UCSD-AML1 (cell line): ENCODE measurements around the gene ANXA11.
"Not testable (repeated sequence)": the region's sequence is repeated elsewhere in the genome, so short reads cannot be mapped to it uniquely, and the experiment has no call there.

ENCODE experiments used
- DNase-seq: peaks from one replicate; lab custom pipeline; 2025; ENCODE audit not compliant: unreplicated experiment; lab: John Stamatoyannopoulos, UW

The ANXA11 gene

DNA sequence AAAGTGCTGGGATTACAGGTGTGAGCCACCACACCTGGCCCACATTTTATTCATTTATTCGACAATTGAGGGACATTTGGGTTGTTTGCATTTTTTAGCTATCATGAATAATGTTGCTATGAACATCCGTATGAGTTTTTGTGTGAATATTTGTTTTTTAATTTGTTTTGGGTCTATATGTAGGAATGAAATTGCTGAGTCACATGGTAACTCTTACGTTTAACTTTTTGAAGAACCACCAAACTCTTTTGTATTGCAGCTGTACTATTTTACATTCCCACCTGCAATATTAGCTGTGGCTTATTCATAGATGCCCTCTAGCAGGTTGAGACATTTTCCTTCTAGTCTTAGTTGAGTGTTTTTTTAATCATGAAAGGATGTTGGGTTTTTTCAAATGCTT lies 58.4 kb downstream of the ANXA11 start:
- no peak for DNase-seq

DNA sequence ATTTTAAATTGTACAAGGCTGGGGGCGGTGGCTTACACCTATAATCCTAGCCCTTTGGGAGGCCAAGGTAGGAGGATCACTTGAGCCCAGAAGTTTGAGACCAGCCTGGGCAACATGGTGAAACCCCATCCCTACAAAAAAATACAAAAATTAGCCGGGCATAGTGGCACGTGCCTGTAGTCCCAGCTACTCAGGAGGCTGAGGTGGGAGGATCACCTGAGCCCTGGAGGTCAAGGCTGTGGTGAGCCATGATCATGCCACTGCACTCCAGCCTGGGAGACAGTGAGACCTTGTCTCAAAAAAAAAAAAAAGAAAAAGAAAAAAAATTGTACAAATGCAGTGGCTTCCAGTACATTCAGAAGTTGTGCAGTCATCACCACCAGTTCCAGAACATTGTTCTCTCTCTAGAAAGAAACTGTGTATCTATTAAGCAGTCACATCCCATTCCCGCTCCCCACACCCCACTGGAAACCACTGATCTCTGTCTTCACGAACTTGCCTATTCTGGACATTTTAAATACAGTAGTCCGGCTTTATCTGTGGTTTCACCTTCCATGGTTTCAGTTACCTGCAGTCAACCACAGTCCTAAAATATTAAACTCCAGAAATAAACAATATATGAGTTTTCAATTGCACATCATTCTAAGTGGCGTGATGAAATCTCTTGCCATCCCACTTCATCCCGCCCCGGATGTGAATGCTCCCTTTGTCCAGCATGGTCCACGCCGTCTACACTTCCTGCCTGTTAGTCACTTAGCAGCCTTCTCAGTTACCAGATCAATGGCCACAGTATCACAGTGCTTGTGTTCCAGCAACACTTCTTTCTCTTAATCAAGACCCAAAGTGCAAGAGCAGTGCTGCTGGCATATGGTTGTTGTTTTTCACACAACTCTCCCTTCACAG lies 59.7 kb downstream of the ANXA11 start:
- DNase-seq = peak; percentile 31

DNA sequence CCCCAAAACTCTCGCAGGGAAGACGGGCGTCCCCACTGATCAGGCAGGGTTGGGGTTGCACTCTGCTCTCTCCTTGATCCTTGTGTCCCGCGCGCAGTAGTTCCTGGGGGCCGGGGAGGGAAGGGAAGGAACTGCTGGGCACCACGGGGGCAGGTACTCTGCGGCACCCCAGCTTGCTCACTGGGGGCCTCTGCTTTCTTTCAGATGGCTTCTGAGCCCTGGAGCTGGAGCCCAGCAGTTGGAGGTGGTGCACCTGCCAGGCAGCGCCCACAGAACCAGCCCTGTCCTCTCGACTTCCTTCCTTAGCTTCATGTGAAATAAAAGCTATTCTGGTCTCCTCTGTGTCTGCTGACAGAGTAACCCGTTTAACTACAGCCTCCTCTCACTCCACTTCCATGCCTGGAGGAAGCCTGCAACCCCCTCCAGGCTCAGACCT lies 60.6 kb downstream of the ANXA11 start:
- peak; percentile 42 for DNase-seq

DNA sequence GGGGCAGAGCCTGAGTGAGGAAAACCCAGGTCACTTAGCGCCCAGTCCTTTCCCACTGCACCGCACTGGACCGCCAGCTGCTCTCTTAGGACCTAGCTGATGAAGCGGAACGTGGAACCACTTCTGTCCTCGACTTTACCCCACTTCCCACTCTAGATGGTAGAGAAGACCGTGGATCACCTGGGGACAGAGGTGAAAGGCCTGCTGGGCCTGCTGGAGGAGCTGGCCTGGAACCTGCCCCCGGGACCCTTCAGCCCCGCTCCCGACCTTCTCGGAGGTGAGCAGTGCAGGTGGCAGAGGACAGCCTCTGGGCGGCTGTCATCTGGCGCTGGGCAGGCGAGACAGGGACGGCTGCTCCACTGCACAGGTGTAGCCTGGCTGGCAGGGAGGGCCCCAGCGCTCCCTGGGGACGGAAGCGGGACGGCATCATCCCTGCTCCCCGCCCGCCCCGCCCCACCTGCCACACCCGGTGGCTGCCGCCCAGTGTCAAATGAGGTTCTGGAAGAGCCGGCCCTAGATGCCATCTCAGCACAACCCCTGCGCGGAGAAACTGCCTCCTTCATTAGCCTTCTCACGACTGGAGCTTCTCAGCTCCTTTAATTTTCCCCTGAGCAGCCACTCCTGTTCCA lies 61.2 kb downstream of the ANXA11 start:
- no peak for DNase-seq

DNA sequence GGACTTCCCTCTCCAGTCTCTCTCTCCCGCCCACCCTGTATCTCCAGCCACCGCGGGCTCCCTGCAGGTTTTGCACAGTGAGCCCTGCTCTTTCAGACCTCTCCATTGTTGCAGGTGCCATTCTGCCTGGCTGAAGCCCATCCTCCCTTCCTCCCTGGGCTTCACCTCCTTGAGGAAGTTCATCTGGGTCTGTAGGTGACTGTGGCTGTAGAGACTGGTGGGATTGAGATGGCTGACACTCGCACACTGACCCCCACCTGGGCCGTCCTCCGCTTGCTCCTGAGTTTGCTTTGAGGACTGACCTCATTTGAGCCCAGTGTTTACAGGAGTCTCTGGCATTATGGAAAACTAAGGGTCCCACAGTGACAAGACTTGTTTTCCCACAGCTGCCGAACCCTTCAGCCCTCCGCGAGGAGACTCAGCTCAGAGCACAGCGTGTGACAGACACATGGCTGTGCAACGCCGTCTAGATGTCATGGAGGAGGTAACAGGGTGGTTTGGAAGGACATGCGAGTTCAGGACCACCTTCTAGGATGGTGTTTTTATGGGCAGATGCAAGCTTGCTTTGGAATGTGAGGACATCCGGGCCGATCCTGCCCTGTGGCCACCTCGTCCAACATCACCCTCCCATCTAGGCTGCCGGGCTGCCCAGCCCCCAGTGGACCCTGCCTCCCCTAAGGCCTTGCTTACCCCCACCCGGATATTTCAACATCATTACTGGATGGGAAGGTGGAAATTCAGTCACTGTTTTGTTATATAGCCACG lies 63.5 kb downstream of the ANXA11 start:
- DNase-seq = no peak

DNA sequence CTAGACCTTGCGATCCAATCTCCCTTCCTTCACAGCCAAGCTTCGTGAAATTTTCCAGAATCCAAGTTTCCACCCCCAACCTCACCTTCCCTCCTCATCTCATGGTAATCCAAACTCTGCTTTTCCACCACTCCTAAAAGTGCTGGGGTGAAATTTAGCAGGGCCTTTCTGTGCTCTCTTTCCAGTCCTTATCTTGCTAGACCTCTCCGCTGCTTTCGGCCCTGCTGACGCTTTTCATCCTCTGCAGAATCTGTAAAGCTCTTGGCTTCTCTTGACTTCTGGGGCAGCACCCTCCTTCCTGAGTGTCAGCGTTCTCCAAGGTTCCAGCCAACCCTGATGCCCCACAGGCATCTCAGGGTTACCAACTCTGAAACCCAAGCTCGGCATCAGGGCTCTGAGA lies 65.1 kb downstream of the ANXA11 start:
- DNase-seq = no peak

DNA sequence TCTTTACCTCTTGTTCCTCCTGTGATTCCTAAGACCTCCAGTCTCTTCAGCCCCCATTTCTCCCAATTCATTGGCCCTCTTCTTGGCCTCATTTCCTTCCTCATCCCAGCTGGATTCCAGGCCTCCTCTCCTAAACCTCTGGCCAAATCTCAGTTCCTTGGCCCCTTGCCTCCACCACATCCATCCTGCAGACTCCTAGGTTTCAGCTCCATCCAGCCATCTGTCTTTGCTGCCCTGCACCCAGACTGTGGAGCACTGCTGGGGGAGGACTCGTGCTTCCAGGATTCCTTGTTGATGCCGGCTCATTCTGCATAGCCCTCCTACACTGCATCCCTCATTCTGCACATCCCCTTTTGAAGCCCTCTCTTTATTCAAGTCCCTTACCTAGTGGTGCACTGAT lies 66.1 kb downstream of the ANXA11 start:
- no peak for DNase-seq

DNA sequence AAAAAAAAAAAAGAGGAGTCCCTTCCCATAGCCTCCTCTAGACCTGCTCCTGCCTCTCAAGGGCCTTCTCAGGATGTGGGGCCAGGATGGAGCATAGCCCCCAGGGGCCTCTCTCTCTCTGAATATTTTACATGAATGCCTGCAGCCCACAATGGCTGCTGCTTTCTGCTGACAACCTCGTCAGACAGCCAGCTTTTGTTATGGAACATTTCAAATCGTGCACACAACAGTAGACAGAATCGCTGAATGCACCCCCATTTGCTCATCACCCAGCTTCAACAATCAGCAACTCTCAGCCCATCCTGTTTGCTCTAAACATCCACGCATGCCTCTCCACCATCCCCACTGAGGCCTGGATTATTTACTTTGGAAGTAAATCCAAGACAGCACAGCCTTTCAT lies 67.4 kb downstream of the ANXA11 start:
- DNase-seq = no peak

DNA sequence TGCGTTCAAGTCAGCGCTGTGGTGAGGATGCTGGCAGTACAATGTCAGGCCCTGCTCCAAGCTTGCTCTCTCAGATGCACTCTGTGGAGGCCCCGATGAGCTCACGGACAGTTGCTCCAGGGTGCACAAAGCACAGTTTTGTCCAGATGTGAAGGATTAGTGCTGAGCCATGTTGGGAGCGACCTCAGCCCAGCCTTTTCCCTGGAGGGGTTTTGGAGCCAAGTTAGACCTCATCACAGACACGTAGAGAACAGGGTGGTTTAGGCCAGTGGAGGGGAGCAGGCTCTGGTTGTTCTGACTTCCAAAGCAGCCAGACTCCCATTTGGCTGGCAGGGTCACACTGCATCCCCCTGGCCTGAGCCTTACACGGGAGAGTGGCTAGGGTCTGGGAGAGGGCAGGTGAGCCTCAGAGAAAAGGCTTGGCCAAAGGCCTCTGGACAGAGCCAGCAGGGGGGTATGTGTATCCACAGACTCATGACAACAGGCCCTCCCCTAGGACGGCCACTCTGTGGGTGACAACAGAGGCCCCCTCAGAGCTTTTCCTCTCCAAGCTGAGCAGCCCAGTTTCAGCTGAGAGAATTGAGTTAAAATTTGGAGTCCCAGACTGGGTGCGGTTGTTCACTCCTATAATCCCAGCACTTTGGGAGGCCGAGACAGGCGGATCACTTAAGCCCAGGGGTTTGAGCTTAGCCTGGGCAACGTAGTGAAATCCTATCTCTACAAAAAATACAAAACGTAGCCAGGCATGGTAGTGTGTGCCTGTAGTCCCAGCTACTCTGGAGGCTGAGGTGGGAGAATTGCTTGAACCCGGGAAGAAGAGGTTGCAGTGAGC lies 68.1 kb downstream of the ANXA11 start:
- no peak for DNase-seq

DNA sequence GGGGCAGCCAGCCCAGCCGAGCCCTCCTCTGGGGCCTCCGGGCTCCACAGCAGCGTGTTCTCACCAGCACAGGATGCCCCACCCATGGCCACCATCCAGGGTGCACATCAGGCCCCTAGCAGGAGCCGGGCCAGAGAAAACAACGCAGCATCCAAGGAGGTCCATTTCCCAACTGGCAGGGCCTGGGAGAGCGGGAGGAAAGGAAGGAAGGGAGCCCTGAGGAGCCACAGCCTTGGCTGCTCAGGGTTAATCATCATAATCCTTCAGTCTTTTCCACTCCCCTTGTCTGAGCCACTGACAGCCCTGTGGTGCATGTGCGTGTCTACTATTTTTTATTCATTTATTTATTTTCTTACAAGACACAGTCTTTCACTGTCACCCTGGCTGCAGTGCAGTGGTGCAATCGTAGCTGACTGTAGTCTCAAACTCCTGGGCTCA lies 69.2 kb downstream of the ANXA11 start:
- no peak for DNase-seq

DNA sequence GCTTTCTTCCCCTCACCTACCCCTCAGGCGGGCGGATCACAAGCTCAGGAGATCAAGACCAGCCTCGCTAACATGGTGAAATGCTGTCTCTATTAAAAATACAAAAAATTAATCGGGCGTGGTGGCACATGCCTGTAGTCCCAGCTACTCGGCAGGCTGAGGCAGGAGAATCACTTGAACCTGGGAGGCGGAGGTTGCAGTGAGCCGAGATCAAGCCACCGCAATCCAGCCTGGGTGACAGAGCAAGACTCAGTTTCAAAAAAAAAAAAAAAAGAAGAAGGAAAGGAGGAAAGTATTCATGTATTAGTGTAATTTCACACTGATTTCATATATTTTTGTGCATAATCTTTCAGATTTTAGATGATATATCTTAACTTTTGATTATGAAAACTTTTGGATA lies 71.7 kb downstream of the ANXA11 start:
- DNase-seq = not testable (repeated sequence)

DNA sequence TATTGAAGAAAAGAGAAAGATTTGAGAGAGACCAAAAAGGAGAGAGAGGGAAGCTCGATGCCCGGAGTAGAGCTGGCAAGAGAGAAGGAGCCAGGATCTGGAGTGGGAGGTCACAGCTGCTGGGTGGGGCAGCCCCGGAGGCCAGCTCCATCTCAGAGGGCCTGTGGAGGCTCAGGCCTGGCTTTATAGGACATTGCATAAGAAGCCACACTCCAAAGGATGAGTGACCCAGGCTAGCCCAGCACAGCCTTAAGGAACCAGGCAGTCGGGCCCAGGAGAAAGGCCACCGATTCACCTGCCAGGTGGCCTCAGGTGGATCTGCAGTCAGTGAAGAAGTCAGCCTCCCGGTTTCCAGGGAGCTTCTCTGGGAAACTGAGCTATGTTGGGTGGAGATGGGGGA lies 72.1 kb downstream of the ANXA11 start:
- no peak for DNase-seq

DNA sequence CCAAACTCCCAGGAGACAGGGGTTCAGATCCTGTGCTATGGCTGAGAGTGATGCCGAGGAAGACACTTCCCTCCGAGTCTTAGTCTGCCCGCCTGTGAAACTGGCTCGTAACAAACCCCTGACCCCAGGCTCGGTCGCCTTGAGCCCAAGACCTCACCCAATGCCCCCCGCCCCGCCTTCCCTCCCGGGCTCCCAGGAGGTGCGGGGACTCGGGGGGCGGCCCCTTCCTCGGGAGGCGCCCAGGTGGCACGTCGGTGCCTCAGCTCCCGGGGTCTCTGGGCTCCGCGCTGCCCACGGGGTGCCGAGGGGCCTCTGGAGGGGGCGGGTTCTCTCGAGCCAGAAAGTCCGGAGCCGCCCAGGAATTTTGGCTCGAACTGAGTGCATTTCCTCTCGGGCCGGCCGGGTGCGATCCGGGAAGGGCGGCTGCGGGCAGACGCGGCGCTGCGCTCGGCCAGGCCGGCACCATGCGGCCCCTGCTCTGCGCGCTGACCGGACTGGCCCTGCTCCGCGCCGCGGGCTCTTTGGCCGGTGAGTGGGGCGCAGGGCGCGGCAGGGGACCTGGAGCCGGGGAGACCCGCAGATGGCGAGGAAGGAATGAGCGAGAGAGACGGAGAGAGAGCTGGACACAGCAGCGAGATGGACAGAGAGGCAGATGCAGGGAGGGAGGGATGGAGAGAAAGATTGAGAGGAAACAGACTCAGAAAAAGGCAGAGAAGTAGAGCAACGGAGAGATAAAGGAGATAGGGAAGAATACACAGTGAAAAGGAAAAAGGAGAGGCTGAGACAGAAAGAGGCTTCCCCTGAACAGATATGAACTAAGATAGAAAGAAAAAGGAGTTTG lies 72.8 kb downstream of the ANXA11 start, which contains the start of gene PLAC9:
TSS of gene PLAC9 (plus strand) at position 432 of the 841 bp plus-strand sequence. CDS start at position 465, 33 bp downstream.
- DNase-seq = no peak

DNA sequence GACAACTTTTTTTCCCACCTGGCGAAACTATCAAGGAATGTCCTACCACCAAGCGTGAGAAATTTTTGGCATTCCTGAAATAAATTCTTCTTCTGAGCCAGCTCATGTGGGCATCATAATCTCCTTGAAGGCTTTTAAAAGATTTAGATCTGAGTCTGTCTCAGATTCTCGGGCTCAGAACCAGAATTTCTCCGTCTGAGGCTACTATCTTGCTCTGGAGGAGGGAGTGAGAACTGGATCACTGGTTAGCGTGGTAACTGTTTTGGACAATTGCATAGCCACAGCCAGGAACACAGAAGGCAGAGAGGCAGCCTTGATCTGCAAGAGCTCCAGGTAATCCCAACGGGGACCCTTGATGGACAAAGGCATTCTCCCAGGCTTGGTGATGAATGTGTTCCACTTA lies 73.8 kb downstream of the ANXA11 start:
- DNase-seq = no peak

DNA sequence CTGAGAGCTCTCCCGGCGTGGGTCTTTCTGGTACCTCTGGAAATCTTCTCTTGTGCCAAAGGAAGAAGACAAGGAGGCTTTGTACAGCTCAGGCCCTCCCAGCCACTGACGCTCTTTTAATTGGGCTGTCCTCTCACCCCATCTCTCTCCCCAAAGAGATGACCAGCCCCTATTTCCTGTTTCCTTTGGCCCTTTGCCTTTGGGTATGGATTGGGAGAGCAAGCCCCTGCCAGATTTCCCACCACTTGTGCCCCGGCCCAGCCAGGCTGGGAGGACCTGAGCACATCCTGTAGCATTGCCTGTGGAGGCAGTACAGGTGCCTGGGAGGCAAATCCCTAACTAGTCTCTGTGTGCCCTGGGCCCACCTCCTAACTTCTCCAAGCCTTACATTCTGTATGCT lies 78.5 kb downstream of the ANXA11 start:
- DNase-seq = no peak

DNA sequence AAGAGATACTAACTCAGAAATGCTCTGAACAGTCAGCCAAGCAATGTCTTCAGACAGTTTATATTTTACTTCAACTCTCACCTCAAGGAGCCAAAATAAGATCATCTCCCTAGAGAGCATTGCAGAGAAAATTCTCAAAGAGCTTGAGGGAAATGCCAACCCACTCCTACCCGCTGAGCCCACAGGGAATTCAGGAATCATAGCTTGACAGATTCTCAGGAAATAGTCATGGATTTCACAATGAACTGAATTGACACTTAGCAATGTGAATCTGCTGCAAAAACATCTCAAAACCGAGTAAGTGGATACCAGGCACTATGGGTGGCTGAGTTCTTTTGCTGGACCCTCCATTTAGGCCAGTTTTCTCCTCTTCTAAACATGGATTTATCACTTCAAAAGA lies 82.6 kb downstream of the ANXA11 start:
- no peak for DNase-seq

DNA sequence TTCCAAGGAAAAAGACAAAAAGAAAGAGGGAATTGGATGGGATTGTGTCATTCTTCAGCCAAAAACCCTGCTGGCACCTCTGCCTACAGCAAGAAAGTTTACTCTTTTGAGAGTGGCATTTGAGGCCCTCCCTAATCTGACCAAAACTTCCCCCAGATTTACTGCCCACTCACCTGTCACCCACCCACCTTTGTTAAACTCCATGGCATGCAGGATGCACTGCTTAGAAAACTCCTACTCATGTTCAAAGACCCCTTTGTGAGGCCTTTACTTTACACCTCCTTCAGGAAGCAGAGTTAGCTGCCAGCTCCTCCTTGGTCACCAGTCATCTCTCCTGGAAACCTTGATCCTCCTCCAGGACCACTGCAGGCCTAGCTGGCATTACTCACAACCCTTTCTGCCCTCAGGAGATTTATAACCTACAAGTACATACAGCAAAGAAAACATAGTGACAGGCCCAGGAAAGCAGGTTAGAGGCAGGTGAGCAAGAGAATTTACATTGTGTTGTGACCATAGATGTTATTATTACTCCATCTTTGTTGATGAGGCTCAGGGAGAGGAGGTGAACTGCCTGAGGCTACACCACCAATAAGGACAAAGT lies 83.1 kb downstream of the ANXA11 start:
- DNase-seq = no peak

DNA sequence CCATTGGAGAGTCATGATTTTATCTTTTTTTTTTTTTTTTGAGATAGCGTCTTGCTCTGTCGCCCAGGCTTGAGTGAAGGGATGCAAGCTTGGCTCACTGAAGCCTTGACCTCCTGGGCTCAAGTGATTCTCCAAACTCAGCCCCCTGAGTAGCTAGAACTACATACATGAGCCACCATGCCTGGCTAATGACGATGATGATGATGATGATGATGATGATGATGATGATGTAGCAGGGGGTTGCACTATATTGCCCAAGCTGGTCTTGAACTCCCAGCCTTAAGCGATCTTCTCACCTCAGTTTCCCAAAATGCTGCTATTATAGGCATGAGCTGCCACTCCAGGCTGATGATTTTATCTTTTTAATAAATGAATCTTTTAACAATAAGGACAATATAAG lies 86.7 kb downstream of the ANXA11 start:
- DNase-seq = no peak

DNA sequence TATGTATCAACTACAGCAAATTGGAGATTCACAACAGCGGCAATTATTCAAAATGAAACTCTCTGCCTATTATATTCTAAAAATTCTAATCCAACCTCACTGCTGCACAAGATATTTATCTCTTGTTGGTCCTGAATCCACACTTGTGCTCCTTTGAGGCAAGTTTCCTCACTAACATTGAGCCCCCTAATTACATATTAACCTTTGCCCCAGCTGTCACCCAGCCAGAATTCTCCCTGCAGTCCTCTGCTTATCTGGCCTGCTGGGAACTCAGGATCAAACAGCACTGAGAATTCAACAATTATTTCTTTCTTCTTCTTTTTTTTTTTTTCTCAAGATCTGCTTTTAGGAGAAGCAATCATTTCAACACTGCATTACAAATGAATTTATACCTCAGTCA lies 94.4 kb downstream of the ANXA11 start:
- no peak for DNase-seq
